Measurements from ENCODE around the gene TFCP2. TPM values are rescaled to one million over a fixed set of nuclear protein-coding genes. Genes with fewer than 3 reads are reported as not detected.

The TFCP2 gene
- total RNA-seq, 4 donors from 2014 or later: 13.5 to 20.5 (median 15.4) TPM

DNA sequence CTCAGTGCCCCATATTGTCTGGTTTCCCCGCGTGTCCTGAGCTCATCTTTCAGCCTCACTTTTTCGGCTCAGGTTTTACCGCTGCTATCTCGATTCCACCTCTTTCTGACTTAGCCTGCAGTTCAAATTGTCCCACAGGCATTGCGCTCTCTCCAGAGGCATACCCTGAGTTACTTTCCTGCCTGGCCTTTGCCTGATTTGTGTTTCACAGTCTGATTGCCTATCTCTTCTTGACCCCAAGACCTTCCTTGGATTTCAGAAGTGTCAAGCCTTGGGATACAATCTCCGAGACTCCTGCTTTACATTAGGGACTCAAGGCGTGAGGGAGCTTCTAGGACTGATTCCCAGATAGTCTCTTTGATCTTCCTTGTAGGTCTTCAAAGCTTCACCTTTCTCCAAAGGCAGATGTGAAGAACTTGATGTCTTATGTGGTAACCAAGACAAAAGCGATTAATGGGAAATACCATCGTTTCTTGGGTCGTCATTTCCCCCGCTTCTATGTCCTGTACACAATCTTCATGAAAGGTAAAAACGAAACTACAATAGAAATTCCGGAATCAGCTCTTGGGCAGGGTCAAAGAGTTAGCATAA is 124.2 kb downstream of the TFCP2 start:
- Histone ChIP-seq H3K9me3 (no peaks in the 10 kb centered on the region), H3K4me1 (peaks cover 10 to 25% (median 19%) of the 10 kb centered on the region in 4 donors), H3K36me3 (peaks cover 0 to 17% (median 8%) of the 10 kb centered on the region in 4 donors), H3K27me3 (no peaks in the 10 kb centered on the region), H3K4me3 (peak overlapping the region; percentile 62 to 96 (median 80)), H3K27ac (peak overlapping the region; percentile 90 to 99 (median 94))
- in situ Hi-C loops (cut with MboI; ENCODE audit: low pct_ligation_motif_present in 1 of 4, low pct_unique_long_range_greater_than_20kb in 1 of 4, low sequenced_read_pairs in 3 of 4): no loop called here
- TF ChIP-seq POLR2AphosphoS5 (IDR thresholded peaks at IDR 0.05): no peak
- no peak for TF ChIP-seq POLR2A (IDR thresholded peaks at IDR 0.05)
- no peak for TF ChIP-seq EP300 (IDR thresholded peaks at IDR 0.05; ENCODE audit: low read depth)
- TF ChIP-seq CTCF (IDR thresholded peaks at IDR 0.05): no peak
- no peak for DNase-seq
- 8 to 15% methylated on average over 11 to 14 of the region's 14 CpGs for WGBS, 2 donors (ENCODE audit: low coverage in 1 of 2)
- intact Hi-C loops (cut with DNase I; ENCODE audit: low total_unique reads): no loop called here

DNA sequence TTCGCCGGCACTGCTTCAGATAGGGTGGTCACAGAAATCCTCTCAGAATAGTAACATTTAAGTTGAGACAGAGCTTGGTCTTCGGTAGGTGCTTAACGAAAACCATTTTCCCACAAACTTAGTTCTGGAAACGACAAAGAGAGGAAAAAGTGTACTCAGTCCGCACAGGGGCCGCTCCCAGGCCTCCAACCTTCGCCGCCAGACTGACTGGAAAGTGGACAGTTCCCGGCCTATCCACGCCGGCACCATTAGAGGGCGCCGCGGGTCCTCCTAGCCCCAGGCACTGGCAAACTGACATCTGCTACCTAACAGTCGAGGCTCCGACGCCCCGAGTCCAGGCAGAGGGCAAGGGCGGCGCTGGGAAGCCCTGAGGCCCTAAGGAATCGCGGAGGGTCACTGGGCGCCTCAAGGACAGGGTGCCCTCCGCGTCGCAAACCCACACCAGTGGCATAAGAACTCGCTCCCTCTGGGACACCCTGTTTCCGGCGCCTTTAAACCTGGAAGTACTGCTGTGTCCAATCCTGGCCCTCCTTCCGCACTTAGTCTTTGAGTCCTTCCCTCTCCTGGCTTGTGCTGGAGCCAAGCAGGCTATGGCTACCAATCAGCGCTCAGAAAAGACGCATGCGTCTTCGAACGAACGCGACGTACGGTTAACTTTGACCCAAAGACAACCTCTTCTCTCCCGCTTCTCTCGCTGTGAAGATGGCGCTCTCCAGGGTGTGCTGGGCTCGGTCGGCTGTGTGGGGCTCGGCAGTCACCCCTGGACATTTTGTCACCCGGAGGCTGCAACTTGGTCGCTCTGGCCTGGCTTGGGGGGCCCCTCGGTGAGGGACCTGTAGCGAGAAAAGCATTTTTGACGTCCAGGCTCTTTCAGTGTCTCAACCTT is 125.0 kb downstream of the TFCP2 start, which contains the start of gene LETMD1:
LETMD1 (plus strand) TSS at position 673 of the 886 bp plus-strand sequence; CDS start at position 703, 30 bp downstream.
- intact Hi-C loops (cut with DNase I; ENCODE audit: low total_unique reads): no loop called here

More for the DNA sequence above, 125.0 kb downstream of the TFCP2 start, which contains the start of gene LETMD1:
- peak within 1 kb of the TSS; percentile 90 to 99 (median 94) for H3K27ac ChIP-seq
- peak within 1 kb of the TSS; percentile 62 to 96 (median 80) for H3K4me3 ChIP-seq
- peaks cover 10 to 25% (median 19%) of the 10 kb centered on the region in 4 donors for H3K4me1 ChIP-seq
- in situ Hi-C loops (cut with MboI; ENCODE audit: low pct_ligation_motif_present in 1 of 4, low pct_unique_long_range_greater_than_20kb in 1 of 4, low sequenced_read_pairs in 3 of 4): no loop called here
- H3K9me3 ChIP-seq: no peaks in the 10 kb centered on the region
- TF ChIP-seq CTCF (IDR thresholded peaks at IDR 0.05): peak; percentile 84 to 94 (median 92)
- TF ChIP-seq POLR2AphosphoS5 (IDR thresholded peaks at IDR 0.05): peak; percentile 81 to 96 (median 94)
- TF ChIP-seq POLR2A (IDR thresholded peaks at IDR 0.05): peak; percentile 93
- TF ChIP-seq EP300 (IDR thresholded peaks at IDR 0.05; ENCODE audit: low read depth): no peak
- DNase-seq: peak; percentile 95
- no peaks in the 10 kb centered on the region for H3K27me3 ChIP-seq
- peaks cover 0 to 9% (median 4%) of the 10 kb centered on the region in 4 donors for H3K36me3 ChIP-seq
- 5 to 29% methylated on average over 4 to 51 of the region's 51 CpGs for WGBS, 2 donors (ENCODE audit: low coverage in 1 of 2)

Small RNA genes lying within 50 kb of the gene (small RNA-seq; reads per million reads assigned to genes)
- 0 reads per million in 4 donors for gene RF00019
- gene RNU6-199P: 0 reads per million in 4 donors

Other genes with a start within 250 kb of the TFCP2 start
- gene HIGD1C, start 220.6 kb downstream of the TFCP2 start, total RNA-seq: not detected
- 10 to 100 TPM in 3 of 4 donors, 1 to 10 TPM in 1; 9.7 to 48.7 (median 42.5) TPM for gene SLC11A2, start 146.8 kb downstream of the TFCP2 start, total RNA-seq
- gene LETMD1, start 124.8 kb downstream of the TFCP2 start, total RNA-seq: 100 to 1,000 TPM in 1 of 4 donors, 10 to 100 TPM in 3; 45.3 to 109 (median 88.9) TPM
- 10 to 100 TPM; 14.3 to 69.6 (median 25.5) TPM for gene CSRNP2, start 89.5 kb downstream of the TFCP2 start, total RNA-seq
- gene POU6F1, start 44.9 kb upstream of the TFCP2 start, total RNA-seq: 1 to 10 TPM; 3.7 to 6.5 (median 6.1) TPM
- 100 to 1,000 TPM; 106 to 429 (median 233) TPM for gene DAZAP2, start 65.7 kb upstream of the TFCP2 start, total RNA-seq
- 100 to 1,000 TPM in 2 of 4 donors, 10 to 100 TPM in 2; 29.5 to 144 (median 104) TPM for gene SMAGP, start 97.3 kb upstream of the TFCP2 start, total RNA-seq
- gene BIN2, start 151.0 kb upstream of the TFCP2 start, total RNA-seq: 10 to 100 TPM in 2 of 4 donors, 1 to 10 TPM in 2; 4.0 to 28.8 (median 9.0) TPM
- not detected for gene CELA1, start 173.5 kb upstream of the TFCP2 start, total RNA-seq
- gene GALNT6, start 218.3 kb upstream of the TFCP2 start, total RNA-seq: 10 to 100 TPM; 17.5 to 52.7 (median 26.8) TPM

Data from transverse colon (tissue), 4 donors.